Measurements from ENCODE around the gene DGLUCY.
"Not testable (repeated sequence)": the region's sequence is repeated elsewhere in the genome, so short reads cannot be mapped to it uniquely, and the experiment has no call there.

- TF ChIP-seq CTCF (IDR thresholded peaks at IDR 0.05); ZFX (IDR thresholded peaks at IDR 0.05; ENCODE audit: borderline replicate concordance): not testable (repeated sequence)
These were observed 86.9 kb downstream of the DGLUCY start for GRCh38 chr14:91200802-91201201.
